Dedifferentiated amniotic fluid mesenchymal stem cell (primary cell): ENCODE data around the gene ANTXR1.

Experiments
- DNase-seq: peaks from one replicate; pipeline ENCODE4 v3.0.0-alpha.2; 2016; ENCODE audit errors: extremely low spot score

Gene ANTXR1

DNA sequence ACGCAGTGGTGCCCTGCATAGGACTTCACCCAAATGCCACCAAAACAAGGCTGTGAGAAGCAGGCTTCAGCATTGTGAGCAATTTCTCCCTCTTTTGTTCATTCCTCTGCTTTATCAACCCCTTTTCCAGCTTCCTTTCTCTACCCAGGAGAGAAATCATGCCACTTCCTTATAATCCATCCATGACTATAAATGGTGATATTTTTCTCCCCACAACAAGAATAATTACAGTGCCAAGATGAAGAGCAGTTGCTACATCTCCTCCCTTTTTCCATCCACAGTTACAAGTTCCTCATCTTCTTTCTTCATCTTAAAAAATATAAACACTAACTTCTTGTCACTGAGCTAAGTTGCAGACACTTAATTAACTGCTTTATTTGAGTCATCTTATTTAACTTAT lies 167.2 kb downstream of the ANTXR1 start:
- no peak for DNase-seq

DNA sequence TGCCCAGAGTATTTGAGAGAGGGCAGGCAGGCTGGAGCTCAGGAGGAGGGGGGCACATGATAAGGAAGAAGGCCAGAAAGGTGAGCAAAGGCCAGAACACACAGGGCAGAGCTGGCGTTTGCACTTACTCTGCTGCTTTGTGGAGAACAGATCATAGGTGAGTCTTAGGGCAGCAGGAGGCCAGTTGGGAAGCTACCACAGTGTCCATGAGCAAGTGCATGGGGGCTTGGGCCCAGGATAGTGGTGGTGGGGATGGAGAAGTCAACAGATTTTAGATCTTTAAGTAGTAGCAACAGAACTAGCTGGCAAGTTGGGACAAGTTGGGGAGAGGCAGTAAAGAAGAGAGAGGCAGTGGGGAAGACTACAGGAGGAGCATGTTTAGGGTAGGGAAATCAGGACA lies 168.0 kb downstream of the ANTXR1 start:
- DNase-seq, result no peak

DNA sequence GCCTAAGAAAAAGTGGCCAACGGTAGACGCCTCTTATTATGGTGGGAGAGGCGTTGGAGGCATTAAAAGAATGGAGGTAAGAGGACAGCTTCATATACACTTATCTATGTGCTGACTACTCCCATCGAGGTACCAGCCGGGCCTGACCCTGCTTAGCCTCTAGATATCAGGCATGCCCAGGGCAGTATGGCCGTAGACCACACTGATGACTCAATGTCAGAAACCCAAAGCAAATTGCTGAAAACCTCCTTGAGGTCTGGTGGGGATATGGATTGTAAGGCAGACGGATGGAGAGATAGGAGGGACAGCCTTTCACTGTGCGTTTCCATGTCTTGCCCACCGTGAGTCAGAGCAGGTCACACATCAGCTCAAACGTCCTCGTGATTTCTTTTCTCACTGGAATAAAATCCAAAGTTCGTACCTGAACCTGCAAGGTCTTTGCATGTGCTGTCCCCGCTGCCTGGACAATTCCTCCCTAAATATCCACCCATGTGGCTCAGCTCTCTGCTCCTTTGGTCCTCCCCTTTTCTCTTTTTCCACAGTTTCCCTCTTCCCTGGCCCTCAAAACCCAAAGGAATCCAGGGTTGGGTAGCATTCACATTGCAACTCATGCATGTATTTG lies 168.9 kb downstream of the ANTXR1 start:
- DNase-seq, result no peak

DNA sequence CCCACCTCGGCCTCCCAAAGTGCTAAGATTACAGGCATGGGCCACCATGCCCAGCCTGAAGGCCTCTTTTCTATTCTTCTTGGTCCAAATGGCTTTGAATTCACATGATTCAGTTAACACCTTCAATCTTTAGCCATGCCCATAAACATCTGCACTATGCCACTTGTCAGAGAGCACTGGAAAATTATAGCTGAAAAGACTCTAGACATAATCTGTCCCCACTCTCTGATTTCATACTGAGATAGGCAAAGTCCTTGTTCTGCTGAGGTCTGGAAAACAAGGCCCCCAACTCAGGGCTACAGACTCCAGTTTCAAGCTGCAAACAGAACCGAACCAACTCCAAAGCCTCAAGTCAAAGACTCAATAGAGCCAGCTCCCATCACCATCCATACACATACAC lies 170.7 kb downstream of the ANTXR1 start:
- no peak for DNase-seq

DNA sequence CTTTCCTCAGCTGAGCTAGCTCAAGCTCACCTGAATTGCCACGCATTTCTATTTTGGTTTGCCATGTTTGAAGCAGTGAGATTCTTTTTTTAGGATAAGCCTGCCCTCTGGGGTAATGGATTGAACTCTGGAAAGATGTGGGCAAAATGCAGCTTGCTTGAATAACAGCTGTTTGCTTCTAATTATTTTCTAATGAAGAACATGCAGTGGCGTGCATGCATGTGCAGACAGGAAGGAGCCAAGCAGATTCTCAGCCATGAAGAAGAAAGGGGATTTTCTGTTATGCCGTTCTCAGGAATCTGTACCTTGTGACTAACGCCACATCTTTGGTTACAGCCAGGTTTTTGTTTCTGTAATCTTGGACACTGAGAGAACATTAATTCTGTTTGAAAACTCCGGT lies 171.2 kb downstream of the ANTXR1 start:
- no peak for DNase-seq

DNA sequence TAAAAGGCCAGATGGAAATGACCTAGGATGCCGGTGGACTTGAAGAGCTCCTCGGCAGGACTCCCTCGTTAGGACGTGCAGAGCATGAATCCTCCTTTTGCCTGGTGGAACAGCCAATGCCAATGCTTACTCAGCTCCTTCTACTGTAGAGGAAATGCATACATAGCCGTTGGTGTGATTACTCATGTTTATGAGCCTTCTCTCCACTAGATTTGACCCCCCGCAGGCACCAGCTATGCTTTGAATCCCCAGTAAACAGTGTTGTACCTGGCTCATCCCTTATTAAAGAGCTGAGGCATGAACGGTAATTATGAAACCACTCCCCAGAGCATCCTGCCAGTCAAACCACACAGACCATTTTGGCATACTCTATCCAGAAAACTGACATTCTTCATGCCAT lies 172.8 kb downstream of the ANTXR1 start:
- DNase-seq, result no peak

DNA sequence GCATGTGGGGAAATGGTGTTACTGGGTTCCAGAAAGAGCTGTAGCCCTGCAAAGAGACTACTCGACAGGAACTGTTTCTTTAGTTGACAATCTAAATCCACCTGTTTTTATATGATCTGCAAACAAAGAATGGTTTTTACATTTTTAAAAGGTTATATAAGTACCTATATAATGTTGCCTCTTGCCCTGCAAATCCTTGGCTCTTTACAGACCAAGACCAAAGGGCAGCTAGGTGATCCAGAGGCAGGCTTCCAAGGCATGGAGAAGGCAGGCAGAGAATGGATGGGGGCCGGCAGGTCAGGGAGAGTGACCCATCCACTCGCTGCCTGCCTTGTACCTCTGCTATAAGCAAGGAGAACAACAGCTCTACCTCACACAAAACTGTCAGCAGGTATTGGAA lies 173.6 kb downstream of the ANTXR1 start:
- no peak for DNase-seq

DNA sequence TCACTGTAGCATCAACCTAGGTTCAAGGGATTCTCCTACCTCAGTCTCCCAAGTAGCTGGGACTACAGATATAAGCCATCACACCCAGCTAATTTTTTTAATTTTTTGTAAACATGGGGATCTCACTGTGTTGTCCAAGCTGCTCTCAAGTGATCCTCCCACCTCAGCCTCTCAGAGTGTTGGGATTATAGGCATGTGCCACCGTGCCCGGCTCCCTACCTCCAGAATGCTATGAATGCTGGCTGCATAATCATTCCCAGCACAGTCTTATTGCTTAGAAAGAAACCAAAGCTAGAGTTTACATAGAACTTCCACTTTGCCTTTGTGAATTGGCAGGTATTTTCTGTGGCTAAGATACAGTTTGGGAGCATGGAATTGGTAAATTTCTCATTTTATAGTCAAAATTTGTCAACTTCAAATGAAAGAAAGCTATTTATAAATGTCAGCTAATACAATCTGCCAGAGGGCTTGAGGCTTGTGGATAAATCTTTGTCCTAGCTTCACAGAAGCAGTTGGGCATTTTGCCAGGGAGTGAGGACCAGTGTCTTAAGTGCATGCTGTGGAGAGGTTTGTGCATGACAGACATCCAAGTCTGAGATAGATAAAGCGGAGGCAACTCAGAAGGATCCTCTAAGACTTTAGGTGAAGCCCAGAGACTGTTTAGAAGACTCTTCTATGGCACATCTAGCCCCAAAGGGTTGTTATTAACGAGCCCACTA lies 175.4 kb downstream of the ANTXR1 start:
- no peak for DNase-seq

DNA sequence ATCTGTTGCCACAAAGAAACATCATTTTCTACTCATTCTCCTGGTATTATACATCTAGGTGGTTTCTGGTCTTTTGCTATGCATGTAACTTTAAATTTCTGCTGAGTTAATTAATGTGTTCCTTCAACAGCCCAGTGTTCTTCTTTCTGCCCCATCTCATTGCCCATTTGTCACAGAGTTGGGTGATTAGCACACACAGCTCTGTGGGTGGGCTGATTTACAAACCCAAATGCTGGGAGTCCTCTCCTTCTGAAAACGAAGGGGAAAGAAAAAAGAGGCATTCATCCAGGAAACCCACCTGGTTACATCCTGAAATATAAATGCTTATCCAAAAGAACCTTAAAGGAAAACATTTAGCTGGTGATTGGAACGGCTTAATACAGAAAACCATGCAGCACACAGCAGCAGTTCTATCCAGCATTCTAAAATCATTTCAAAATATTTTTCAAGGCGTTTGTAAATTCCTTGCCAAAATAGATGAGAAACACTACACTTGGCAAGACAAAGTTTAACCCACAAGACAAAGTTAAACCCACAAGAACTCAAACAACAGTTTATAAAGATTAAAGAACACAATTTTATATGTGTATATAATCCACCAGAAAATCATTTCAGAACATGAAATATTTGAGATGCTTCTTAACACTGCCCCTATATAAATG lies 177.9 kb downstream of the ANTXR1 start:
- DNase-seq, result no peak

DNA sequence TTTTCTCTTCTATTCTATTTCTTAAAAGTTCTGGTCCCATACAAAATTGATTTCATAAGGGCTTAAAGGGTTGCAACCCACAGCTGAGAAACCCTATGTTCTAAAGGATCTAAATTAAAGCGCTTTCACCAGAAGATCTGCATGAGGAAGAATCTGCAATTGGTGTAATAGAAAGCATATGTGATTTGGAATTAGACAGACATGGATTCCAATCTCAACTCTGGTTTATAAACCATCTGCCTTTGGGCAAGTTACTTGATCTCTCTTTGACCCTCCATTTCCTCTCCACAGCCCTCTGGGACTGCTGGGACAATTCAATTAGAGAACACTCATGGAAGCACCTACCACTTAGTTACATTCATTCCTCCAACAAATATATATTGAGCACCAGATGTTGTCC lies 178.7 kb downstream of the ANTXR1 start:
- DNase-seq, result no peak

DNA sequence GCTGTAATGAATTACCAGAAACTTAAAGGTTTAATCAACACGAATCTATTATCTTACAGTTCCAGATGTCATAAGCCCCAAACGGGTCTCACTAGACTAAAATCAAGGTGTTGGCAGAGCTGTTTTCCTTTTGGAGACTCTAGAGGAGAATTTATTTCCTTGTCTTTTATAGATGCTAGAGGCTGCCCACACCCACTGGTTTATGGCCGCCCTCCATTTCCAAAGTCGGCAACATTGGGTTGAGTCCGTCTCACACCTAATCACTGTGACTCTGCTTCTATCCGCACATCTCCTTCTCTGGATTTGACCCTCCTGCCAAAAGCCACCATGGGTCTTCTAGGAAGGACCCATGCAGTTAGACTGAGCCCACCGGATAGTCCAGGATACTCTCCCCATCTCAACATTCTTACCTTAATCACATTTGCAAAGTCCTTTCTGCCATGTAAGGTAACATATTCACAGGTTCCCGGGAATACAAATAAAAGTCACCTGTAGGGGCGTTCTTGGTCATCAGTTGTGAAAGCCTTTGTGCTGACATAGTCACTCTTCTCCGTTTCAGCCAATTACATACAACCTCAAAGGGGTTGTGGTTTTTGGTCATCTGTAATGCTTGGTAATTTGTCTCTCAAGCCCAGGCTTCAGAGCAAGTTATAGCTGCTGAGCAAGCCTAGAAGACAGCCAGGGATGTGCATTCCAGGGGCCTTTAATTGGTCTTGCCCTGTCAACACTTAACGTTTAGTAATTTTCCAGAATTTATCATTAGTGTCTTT lies 179.4 kb downstream of the ANTXR1 start:
- no peak for DNase-seq

DNA sequence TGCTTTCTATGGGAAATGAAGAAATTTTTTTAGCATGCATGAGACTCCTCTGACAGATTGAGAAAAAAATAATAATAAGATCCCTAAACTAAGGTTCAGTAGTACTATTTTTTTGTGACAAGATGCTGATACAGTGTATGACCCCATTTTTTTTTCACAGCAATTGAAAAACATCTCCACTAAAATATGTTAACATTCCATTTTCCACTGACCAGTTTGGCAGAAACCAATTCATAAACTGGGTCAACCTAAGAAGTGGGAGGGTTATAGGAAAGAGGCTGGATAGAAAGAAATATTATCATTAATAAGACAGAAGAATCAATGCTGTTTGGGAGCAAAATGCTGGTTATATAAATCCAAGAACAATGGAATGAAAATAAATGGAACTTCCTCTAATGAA lies 182.7 kb downstream of the ANTXR1 start:
- no peak for DNase-seq

DNA sequence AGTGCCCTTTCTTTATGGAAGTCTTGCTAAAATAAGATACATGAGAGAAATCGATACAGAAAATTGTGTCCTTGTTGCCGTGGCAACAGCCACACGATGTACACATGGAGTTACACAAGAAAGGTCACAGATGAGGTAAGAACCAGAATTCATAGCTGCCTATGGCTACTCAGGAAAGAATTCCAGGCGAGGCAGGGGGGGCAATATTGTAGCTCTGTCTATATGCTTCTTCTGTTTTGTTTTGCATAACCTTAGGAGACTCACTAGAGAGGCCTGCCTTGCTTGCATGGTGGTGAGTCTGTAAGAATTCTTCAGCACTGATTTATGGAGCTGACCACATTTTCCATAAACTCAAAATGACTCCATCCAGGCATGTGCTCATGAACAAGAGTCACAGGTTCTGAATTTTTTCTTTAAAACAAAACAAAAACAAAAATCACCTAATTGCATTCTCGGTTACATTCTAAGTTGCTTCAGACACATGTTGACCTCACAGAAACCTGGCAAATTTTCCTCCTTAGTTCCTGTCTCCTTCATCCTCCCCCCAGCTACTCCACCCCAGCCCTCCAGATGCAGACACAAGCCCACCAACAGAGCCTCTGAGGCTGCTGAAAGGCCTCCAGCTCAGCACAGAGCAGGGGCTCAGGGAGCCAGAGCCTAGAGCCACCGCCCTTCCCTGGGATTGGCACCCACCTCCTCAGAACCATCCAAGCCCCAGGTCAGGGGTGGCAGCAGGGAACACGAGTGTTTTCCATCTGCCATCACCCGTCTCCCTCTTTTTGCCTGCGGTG lies 183.5 kb downstream of the ANTXR1 start:
- peak; percentile 66 for DNase-seq

DNA sequence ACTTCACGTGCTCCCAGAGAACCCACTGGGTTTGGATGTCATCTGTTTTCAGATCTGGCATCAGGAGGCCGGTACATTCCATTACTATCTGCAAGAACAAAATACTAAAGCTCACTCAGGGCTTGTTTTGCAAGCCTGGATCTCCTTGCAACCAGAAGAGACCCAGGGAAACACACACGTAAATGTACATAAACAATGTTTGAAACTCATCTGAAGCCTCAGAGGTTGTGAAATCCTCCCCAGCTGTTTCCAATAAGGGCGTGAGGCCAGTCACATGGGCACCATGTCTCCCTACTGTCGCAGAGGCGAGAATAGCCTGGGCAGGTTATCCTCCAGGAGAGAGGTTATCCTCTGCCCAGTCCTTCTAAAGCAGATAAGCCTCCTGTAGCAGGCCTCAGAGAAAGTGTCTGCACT lies 187.1 kb downstream of the ANTXR1 start:
- peak; percentile 74 for DNase-seq

DNA sequence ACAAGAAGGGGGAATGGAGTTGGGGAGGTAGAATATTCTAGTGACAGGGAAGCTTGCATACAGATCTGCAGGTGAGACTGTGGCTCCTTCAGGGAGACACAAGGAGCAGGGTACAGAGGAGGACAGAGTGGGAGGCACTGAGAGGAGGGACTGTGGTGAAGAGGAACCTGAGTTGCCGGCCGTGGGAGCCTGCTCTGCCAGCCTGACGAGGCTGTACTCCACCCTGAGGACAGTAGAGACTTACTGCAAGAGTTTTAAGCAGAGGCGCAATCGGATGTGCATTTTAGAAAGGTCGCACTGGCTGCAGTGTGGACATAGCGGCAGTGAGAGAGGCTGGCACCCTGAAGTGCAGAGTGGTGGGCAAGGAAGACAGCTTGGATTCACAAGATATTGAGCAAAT lies 188.3 kb downstream of the ANTXR1 start:
- no peak for DNase-seq

DNA sequence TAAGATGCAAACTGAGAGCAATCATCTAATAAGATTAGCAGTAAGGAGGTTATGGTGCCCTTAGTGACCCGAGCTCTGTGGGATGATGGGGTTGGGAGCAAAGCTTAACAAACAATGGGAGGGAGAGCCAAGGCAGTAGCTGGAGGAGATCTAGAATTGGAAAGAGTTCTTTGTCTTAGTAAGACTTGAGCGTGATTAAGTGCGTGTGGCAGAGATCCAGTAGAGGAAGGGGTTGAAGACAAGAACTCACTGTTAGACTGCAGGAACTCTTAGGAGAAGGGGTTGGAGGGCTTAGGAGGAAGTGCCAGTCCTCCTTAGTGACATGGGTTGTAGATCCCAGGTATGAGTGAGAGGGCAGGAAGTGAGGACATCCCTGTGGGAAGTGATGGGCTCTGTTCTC lies 189.3 kb downstream of the ANTXR1 start:
- DNase-seq, result no peak

DNA sequence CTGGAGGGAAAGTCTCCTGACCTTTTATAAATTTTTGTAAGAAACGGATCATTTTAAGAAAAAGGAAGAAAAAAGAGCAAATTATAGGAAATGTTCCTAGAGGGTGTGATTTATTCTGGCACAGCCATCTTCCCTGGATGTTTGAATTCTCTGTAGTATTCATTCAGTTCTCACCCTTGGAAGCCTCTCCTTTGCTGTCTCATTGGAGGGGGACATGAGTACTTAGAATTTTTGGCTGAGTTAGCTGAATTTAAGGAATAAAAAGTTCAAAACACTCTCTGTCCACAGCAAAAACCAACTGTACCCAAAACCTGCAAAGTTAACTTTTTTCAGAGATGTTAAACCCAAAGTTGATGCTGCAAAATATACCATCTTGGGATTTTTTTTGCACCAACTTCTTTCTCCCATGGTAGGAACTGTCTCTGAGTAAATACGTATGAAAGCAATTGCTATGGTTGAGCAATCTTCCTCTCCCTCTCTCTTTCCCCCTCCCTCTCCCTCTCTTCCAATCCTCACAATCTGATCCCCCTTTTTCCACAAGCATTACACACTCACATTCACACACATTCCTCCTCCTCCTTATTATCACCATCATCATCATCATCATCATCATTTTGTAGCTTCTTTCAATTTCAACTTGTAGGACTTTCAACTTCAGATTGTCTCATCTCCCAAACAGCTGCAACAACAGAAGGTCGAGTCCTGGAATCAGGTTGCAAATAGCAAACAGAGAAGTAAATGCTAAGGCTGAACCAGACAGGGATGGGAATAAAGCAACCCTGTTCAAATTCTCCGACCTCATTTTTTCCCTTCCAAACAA lies 190.4 kb downstream of the ANTXR1 start:
- no peak for DNase-seq

DNA sequence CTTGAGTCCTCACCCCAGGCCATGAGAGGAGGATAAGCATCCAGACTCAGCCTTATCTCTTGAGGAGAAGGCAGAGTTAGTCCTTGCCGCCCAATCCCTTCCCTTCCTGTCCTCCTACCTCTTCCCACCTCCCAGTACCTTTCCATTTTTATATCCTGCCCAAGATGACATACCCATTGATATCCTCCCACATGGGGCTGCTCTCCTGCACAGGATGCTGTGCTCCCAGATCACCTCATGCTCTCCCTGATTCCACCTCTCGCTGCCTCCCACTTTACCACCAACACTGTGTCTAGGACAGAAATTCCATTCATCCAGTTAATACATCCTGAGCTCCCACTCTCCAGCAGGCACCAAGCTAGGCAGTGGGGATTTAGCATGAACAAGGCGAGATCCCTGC lies 191.7 kb downstream of the ANTXR1 start:
- DNase-seq, result no peak

DNA sequence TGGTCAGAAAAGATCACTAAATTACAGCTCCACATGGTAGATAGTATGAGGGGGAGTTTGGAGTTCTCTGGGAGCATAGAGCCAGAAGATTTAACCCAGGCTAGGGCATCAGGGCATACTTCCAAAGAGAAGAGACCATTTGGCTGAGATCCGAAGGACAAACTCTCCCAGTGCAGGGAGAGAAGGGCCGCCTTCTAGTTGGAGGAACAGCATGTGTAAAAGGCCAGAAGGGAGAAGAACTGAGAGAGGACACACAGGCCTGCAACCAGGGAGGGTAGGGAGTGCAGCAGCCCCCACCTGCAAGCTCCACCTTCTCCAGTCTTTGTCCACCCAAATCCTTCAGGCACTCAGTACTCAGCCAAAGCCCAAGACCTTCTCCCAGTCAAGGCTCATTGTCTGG lies 192.1 kb downstream of the ANTXR1 start:
- no peak for DNase-seq

DNA sequence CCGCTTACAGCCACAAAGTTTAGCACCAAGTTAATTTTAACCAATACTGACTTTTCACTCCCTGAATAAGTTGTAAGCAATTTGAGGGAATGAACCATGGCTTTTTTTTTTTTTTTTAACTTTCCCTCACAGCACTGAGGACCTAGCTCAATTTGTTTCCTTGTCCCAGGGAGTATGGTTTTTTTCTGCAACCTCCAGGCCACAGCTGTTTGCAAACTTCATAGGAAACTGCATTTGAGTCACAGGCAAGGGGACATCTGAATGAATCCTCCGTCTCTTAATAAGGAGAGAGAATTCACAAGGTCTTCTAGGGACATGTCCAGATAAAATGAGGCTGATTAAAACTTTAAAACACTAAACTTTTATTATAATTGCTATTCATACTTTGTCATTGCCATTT lies 192.5 kb downstream of the ANTXR1 start:
- DNase-seq, result no peak

DNA sequence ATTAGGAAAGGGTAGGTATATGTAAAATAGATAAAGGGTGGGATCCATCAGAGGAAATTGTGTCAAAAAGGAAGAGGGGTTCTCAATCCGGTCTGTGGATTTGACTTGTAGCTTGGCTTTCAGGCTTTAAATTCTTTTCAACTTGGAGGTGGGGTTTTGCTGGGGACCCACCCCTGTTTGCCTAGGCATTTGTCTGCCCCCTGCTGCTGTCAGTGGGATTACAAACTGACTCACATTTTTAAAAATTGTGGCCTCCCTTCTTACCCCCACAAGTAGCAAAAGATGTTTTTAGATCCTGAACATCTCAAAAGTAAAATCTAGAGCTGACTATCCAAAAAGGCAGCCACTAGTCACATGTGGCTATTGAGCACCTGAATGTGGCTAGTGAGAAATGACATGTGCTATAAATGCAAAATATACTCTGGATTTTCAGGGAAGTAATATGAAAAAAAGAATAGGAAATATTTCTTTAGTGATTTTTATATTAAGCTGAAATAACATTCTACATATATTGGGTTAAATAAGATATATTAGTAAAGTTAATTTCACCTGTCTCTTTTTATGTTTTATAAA lies 195.1 kb downstream of the ANTXR1 start:
- no peak for DNase-seq
